Left lung (tissue), 10 donors: Measurements from ENCODE around the gene AK8. TPM values are rescaled to one million over a fixed set of nuclear protein-coding genes. Genes with fewer than 3 reads are reported as not detected.
A peak's percentile ranks its signal among the peaks of the same experiment; 100 is the strongest.

Experiments used
- ATAC-seq: fragments of 200-7000 bp; cut with Tn5 transposase; one replicate; pipeline ENCODE4 v1.9.1; 2020; ENCODE audit warnings: moderate library complexity
- DNase-seq, 4 donors: peaks; one replicate each; pipeline ENCODE4 v3.0.0-alpha.2; 2013 to 2020
- H3K27ac ChIP-seq, 2 donors: fragments of 200-600 bp; sonication (generic) in 1 of 2; one replicate each; pipeline versions ENCODE4 v1.5.0 to v1.8.0; 2020 to 2021
- H3K27me3 ChIP-seq, 2 donors: fragments of 200-600 bp; sonication (generic) in 1 of 2; one replicate each; pipeline versions ENCODE4 v1.5.0 to v1.8.0; 2020 to 2021
- H3K36me3 ChIP-seq, 2 donors: fragments of 200-600 bp; sonication (generic) in 1 of 2; one replicate each; pipeline versions ENCODE4 v1.5.0 to v1.8.0; 2020 to 2021
- H3K4me1 ChIP-seq, 2 donors: fragments of 200-600 bp; one replicate each; pipeline ENCODE4 v1.8.0; 2021
- H3K4me3 ChIP-seq, 2 donors: fragments of 200-600 bp; sonication (generic) in 1 of 2; one replicate each; pipeline versions ENCODE4 v1.5.0 to v1.8.0; 2020 to 2021; ENCODE audit warnings: mild to moderate bottlenecking in 1 of 2
- H3K9me3 ChIP-seq, 2 donors: fragments of 200-600 bp; sonication (generic) in 1 of 2; one replicate each; pipeline versions ENCODE4 v1.5.0 to v1.8.0; 2020 to 2021
- intact Hi-C, 2 donors: fragments of 100-400 bp; cut with DNase I; formaldehyde crosslinking; loops; one replicate each; pipeline versions ENCODE4 v1.11.2 to v1.14.2; 2022
- polyA plus RNA-seq, 6 donors: library from polyadenylated mRNA; unstranded; fragments of 120-200 nt; gene quantifications; one replicate each; pipeline ENCODE4 v1.2.1, GENCODE V29; 2013; ENCODE audit not compliant: insufficient read length in 6 of 6
- total RNA-seq, 2 donors: library from RNA; stranded (reverse); fragmentation: NEBNext Ultra II Directional; extraction: Animal tissue kit (Norgen Biotek cat#: 25700); gene quantifications; one replicate each; pipeline ENCODE4 v1.2.1, GENCODE V29; 2021
- TF ChIP-seq, protein P1 (sequence below), 2 donors: fragments of 200-600 bp; sonication (generic) in 1 of 2; IDR thresholded peaks; one replicate each; pipeline versions ENCODE4 v1.5.0 to v1.8.0; 2021; ENCODE audit warnings: antibody characterized with exemption in 2 of 2
- donor health status: DM: no; HTN: yes; CAD: no.
- donor health status: DM: no; HTN: no; CAD: no.

Gene AK8
- total and polyA plus RNA-seq, 8 donors: 0.55 to 3.6 (median 2.4) TPM

DNA sequence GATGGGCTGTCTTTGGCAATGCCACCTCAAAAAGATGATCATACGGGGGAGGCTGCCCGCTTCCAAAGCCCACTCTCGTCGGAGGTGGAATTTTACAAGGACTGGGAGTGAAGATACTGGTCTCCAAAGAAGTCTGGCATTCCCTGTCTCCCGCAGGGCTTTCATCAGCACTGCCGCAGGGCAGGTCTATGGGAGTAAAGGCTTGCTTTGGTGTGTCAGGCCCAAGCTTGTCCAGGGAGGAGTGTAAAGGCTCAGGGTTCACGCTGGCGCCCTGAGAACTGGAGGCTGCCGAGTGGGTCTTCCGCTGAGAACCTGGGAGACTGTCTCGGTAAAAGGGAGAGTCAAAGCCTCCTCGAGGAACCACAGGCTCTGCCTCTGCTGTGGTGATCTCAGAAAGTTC lies 27.6 kb upstream of the AK8 start:
- H3K4me1 ChIP-seq: no peaks in the 10 kb centered on the region
- no peak for DNase-seq
- H3K36me3 ChIP-seq: peaks cover 7 to 83% of the 10 kb centered on the region in 2 donors
- ATAC-seq: no peak
- intact Hi-C loops: no loop called here
- TF ChIP-seq, protein P1, sequence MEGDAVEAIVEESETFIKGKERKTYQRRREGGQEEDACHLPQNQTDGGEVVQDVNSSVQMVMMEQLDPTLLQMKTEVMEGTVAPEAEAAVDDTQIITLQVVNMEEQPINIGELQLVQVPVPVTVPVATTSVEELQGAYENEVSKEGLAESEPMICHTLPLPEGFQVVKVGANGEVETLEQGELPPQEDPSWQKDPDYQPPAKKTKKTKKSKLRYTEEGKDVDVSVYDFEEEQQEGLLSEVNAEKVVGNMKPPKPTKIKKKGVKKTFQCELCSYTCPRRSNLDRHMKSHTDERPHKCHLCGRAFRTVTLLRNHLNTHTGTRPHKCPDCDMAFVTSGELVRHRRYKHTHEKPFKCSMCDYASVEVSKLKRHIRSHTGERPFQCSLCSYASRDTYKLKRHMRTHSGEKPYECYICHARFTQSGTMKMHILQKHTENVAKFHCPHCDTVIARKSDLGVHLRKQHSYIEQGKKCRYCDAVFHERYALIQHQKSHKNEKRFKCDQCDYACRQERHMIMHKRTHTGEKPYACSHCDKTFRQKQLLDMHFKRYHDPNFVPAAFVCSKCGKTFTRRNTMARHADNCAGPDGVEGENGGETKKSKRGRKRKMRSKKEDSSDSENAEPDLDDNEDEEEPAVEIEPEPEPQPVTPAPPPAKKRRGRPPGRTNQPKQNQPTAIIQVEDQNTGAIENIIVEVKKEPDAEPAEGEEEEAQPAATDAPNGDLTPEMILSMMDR (IDR thresholded peaks at IDR 0.05): no peak
- no peaks in the 10 kb centered on the region for H3K9me3 ChIP-seq
- H3K27ac ChIP-seq: no peak overlapping the region
- no peak overlapping the region for H3K4me3 ChIP-seq
- no peaks in the 10 kb centered on the region for H3K27me3 ChIP-seq

DNA sequence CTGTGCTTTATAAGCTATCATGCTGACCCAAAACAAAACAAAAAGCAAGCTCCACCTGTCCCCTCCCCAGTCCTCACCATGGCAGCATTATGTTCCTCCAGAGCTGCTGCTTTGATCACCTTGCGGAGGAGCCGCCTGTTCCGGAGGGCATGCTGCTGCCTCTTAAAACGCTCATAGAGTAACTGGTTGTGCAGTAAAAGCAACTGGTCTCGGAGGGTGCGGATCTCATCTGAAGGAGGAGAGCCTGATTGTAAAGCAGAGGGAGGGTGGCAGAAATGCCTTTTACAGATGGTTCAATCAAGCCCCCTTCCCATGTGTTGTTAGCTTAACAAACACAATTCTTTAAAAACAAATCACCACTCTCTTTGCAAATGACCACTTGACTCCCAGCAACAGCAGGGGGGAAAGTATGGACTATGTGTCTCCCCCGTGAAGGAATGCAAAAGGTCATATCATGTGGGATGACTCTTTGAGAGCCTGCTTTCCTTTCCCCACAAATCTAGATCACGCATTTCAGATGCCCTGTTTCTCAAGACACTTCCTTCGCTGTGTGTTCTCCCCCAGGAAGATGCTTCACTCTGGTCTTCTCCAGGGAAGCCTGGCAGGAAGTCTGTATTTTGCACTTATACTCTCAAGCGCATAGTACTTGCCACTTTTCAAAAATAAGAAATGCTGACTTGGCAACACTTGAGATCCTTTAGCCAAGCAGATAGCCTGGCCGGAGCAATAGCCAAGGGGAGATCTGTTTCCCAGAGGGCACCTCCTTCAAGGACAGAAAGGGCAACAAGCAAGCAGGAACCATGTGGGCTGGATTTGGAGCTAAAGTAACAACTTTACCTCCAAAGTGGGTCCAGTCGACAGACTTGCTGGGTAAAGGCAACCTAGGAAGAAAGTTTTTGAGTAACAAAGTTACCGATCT lies 25.7 kb upstream of the AK8 start:
- Histone ChIP-seq H3K4me1 (no peaks in the 10 kb centered on the region), H3K4me3 (no peak overlapping the region), H3K27ac (no peak overlapping the region), H3K36me3 (peaks cover 0 to 83% of the 10 kb centered on the region in 2 donors), H3K9me3 (no peaks in the 10 kb centered on the region), H3K27me3 (no peaks in the 10 kb centered on the region)
- TF ChIP-seq, protein P1 (IDR thresholded peaks at IDR 0.05): no peak
- ATAC-seq (no peak), DNase-seq (no peak)
- intact Hi-C loops: no loop called here

DNA sequence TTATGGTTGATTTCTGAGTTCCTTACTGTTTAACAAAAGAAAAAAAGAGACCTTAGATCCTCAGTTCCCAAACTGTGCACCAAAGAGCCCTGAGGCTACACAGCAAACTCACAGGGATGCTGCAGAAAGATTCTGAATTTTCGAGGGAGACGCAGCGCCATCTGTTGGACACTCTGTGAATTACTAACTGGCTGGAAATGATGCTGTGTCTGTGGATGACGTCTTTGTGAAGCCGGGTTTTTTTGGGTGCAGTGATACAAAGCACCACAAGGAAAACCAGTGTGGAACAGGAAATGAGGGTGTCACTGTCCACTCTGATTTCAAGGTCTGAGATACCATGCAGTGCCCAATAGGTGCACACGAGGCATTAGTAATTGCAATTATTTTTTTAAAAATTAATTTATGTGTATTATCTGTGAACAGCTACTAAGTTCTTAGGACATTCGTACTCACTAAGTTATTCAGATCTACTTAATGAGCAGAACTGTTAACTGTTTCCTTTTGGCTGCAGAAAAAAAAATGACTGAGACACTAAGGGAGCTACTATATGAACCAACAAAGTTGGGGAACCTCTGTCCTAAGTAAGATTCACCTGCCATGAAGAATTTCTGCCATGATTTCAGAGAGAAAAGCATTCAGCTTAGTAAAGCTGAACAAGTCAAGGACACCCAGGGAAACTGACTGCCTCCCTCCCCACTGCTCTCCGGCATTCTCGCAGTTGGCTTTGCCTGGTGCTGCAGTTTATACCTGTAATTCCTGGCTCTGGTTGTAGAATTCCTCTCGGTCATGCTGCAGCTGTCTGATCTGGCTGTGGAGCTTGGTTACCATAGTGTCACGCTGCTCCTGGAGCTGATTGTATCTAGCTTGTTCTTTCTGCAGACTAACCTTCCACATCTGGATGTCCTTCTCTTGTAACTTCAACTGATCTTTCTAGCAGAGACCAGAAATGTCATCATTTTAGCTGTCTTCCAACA lies 24.1 kb upstream of the AK8 start:
- intact Hi-C loops: no loop called here
- peak; percentile 92 for ATAC-seq
- Histone ChIP-seq H3K27ac (no peak overlapping the region), H3K27me3 (no peaks in the 10 kb centered on the region), H3K4me1 (no peaks in the 10 kb centered on the region), H3K4me3 (no peak overlapping the region), H3K9me3 (no peaks in the 10 kb centered on the region), H3K36me3 (peaks cover 0 to 90% of the 10 kb centered on the region in 2 donors)
- DNase-seq: peak in 2 of 4 donors; percentile 71 to 82
- TF ChIP-seq, protein P1 (IDR thresholded peaks at IDR 0.05): peak; percentile 80 to 91

DNA sequence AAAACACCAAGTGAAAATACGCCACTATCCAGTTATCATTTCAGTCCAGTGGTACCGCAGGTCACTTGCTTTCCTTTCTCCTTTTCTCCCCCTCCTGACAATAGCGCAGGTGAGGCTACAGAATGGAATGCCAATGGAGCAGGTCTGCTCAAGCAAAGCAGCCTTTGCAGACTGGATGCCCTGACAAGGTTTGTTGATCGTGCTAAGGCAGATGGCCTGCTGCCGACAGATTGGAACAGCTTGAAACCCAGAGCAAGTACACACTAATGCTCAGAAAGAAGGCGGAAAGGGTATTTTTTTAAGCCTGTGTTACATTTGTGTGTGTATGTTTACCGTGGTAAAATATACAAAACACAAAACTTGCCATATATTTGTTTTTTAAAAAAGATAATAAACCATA lies 20.0 kb upstream of the AK8 start:
- no peaks in the 10 kb centered on the region for H3K9me3 ChIP-seq
- no peak overlapping the region for H3K4me3 ChIP-seq
- H3K27me3 ChIP-seq: no peaks in the 10 kb centered on the region
- intact Hi-C loops: no loop called here
- H3K4me1 ChIP-seq: peaks cover 7 to 10% of the 10 kb centered on the region in 2 donors
- TF ChIP-seq, protein P1 (IDR thresholded peaks at IDR 0.05): no peak
- H3K27ac ChIP-seq: no peak overlapping the region
- no peak for DNase-seq
- ATAC-seq: no peak
- H3K36me3 ChIP-seq: peaks cover 0 to 87% of the 10 kb centered on the region in 2 donors
